K562 (cell line): ENCODE measurements around the gene ACTL10. TPM values are rescaled to one million over a fixed set of nuclear protein-coding genes. Genes with fewer than 3 reads are reported as not detected.

Source experiments
- ATAC-seq: fragments of 200-7000 bp; cut with Tn5 transposase; 3 replicates; pipeline ENCODE4 v1.9.1; 2020; ENCODE audit warnings: moderate library complexity
- BruUV-seq: library from RNA; stranded (reverse); fragments of 400-500 nt; replicated peaks from 2 replicates; lab custom pipeline; 2021; lab: Mats Ljungman, UMichigan
- CTCF ChIA-PET: fragments of 300-600 bp; formaldehyde crosslinking; extraction: SDS; loops from one replicate; lab custom pipeline; 2021; ENCODE audit warnings: low intra/inter-chr PET ratio; lab: Yijun Ruan, JAX
- POLR2A ChIA-PET: fragments of 300-600, 350-650 bp; sonication (Branson Sonifier 250); formaldehyde crosslinking; extraction: SDS; loops from one replicate; lab custom pipeline; 2021; ENCODE audit warnings: antibody characterized with exemption, inconsistent platforms; lab: Yijun Ruan, JAX
- DNase-seq, 4 experiments: peaks; one replicate each; pipeline versions ENCODE4 v3.0.0 to v3.0.0-alpha.2; 2011 to 2018; ENCODE audit warnings: low spot score in 3 of 4, mixed read lengths in 3 of 4; ENCODE audit errors: extremely low read depth in 1 of 4
- FAIRE-seq: peaks from 2 replicates; lab custom pipeline; 2011; peaks lifted over from hg19 to GRCh38; lab: Jason Lieb, UNC
- H2AFZ ChIP-seq: 2 replicates; pipeline ENCODE4 v1.6.0; 2011; ENCODE audit warnings: low read depth, low read length, control low read depth, inconsistent platforms
- H3K27ac ChIP-seq: fragments of 200-600 bp; 3 replicates; pipeline ENCODE4 v1.8.0; 2011; ENCODE audit warnings: low read depth, mild to moderate bottlenecking, control low read depth, inconsistent platforms, low read length, moderate library complexity, mixed read lengths; ENCODE audit errors: extremely low read depth
- H3K27me3 ChIP-seq, 2 experiments: fragments of 300-600 bp in 1 of 2; 2 replicates in 1 of 2; 3 replicates in 1 of 2; pipeline versions ENCODE4 v1.6.0 to v1.8.0; 2011; ENCODE audit warnings: inconsistent platforms in 2 of 2, low read length in 2 of 2, mild to moderate bottlenecking in 1 of 2, mixed read lengths in 1 of 2, moderate library complexity in 1 of 2; ENCODE audit not compliant: control insufficient read depth in 2 of 2, insufficient read depth in 2 of 2
- H3K36me3 ChIP-seq: fragments of 300-600 bp; 3 replicates; pipeline ENCODE4 v1.8.0; 2011; ENCODE audit warnings: mild to moderate bottlenecking, low read length, inconsistent platforms; ENCODE audit not compliant: control insufficient read depth, insufficient read depth
- H3K4me1 ChIP-seq, 2 experiments: fragments of 200-600 bp in 1 of 2; replicated peaks in 1 of 2; 2 replicates in 1 of 2; 3 replicates in 1 of 2; pipeline versions ENCODE4 v1.5.1 to v1.8.0; 2011; ENCODE audit warnings: inconsistent platforms in 2 of 2, low read length in 2 of 2, mild to moderate bottlenecking in 1 of 2, mixed read lengths in 1 of 2, moderate library complexity in 1 of 2; ENCODE audit not compliant: control insufficient read depth in 2 of 2, insufficient read depth in 2 of 2
- H3K4me2 ChIP-seq: 2 replicates; pipeline ENCODE4 v1.6.1; 2011; ENCODE audit warnings: low read length, control low read depth, inconsistent platforms, mixed read lengths; ENCODE audit not compliant: insufficient read depth
- H3K4me3 ChIP-seq: fragments of 200-600 bp; sonication (generic), shearing (Covaris generic); 2 replicates; pipeline ENCODE4 v1.5.1; 2016; ENCODE audit warnings: control low read depth, inconsistent platforms
- H3K79me2 ChIP-seq: fragments of 200-600 bp; 3 replicates; pipeline ENCODE4 v1.8.0; 2011; ENCODE audit warnings: low read length, inconsistent platforms; ENCODE audit not compliant: control insufficient read depth, insufficient read depth
- H3K9ac ChIP-seq, 2 experiments: 2 replicates each; pipeline versions ENCODE4 v1.6.0 to v1.6.1; 2011; ENCODE audit warnings: low read depth in 2 of 2, low read length in 2 of 2, control low read depth in 1 of 2, inconsistent platforms in 1 of 2, mild to moderate bottlenecking in 1 of 2, mixed read lengths in 1 of 2; ENCODE audit not compliant: insufficient read depth in 1 of 2
- H3K9me1 ChIP-seq: one replicate; pipeline ENCODE4 v1.6.0; 2011; ENCODE audit warnings: inconsistent platforms, mild to moderate bottlenecking, low read length, moderate library complexity; ENCODE audit not compliant: control insufficient read depth, insufficient read depth
- H3K9me3 ChIP-seq: replicated peaks from 2 replicates; pipeline ENCODE4 v1.5.1; 2011; ENCODE audit warnings: low read depth, low read length, inconsistent platforms; ENCODE audit not compliant: control insufficient read depth, insufficient read depth
- H4K20me1 ChIP-seq: replicated peaks from 2 replicates; pipeline ENCODE4 v1.6.1; 2011; ENCODE audit warnings: low read length, inconsistent platforms, mixed read lengths; ENCODE audit not compliant: control insufficient read depth, insufficient read depth
- ETV1 ChIP-seq: fragments of 450-650 bp; conservative IDR thresholded peaks from 2 replicates; pipeline ENCODE4 v1.6.1; 2016; ENCODE audit warnings: missing genetic modification characterization, control low read depth, low read depth, missing compliant biosample characterization
- EZH2 ChIP-seq: IDR thresholded peaks from 2 replicates; pipeline ENCODE4 v1.6.1; 2012; ENCODE audit warnings: low read depth, mild to moderate bottlenecking, inconsistent platforms, low read length, borderline replicate concordance
- HDAC3 ChIP-seq: fragments of 450-650 bp; IDR thresholded peaks from 2 replicates; pipeline ENCODE4 v1.6.1; 2018; ENCODE audit warnings: borderline replicate concordance, mild to moderate bottlenecking, moderate library complexity; ENCODE audit not compliant: partially characterized antibody
- ILF3 ChIP-seq: fragments of 450-650 bp; IDR thresholded peaks from 2 replicates; pipeline ENCODE4 v1.6.1; 2018; ENCODE audit warnings: antibody characterized with exemption, mild to moderate bottlenecking, moderate library complexity, borderline replicate concordance
- IRF9 ChIP-seq: fragments of 450-650 bp; IDR thresholded peaks from 2 replicates; pipeline ENCODE4 v1.6.1; 2016; ENCODE audit warnings: missing biosample characterization, missing genetic modification characterization
- KAT8 ChIP-seq: fragments of 450-650 bp; IDR thresholded peaks from 2 replicates; pipeline ENCODE4 v1.6.1; 2016; ENCODE audit warnings: low read depth, mild to moderate bottlenecking
- NR4A1 ChIP-seq, 2 experiments: fragments of 250-450 bp in 1 of 2; fragments of 450-650 bp in 1 of 2; sonication (Bioruptor Pico) in 1 of 2; IDR thresholded peaks; 2 replicates each; pipeline versions ENCODE4 v1.4.0 to v1.6.1; 2016 to 2020; ENCODE audit warnings: mild to moderate bottlenecking in 2 of 2, missing compliant biosample characterization in 1 of 2, missing genetic modification characterization in 1 of 2, moderate library complexity in 1 of 2
- PML ChIP-seq: IDR thresholded peaks from 2 replicates; pipeline ENCODE4 v1.6.1; 2012; ENCODE audit warnings: low read length, inconsistent platforms
- RNF2 ChIP-seq: sonication (generic); IDR thresholded peaks from 2 replicates; pipeline ENCODE4 v1.6.1; 2016
- RUNX1 ChIP-seq: sonication (generic); IDR thresholded peaks from 2 replicates; pipeline ENCODE4 v1.6.1; 2016; ENCODE audit warnings: antibody characterized with exemption, low read depth
- THAP12 ChIP-seq: fragments of 250-450 bp; sonication (Bioruptor Pico); IDR thresholded peaks from 2 replicates; pipeline ENCODE4 v1.9.0; 2021; ENCODE audit warnings: mild to moderate bottlenecking, inconsistent platforms
- ZEB2 ChIP-seq: fragments of 450-650 bp; IDR thresholded peaks from 2 replicates; pipeline ENCODE4 v1.6.1; 2016
- ZNF561 ChIP-seq: fragments of 450-650 bp; formaldehyde crosslinking; conservative IDR thresholded peaks from 2 replicates; pipeline ENCODE4 v1.4.0; 2020; ENCODE audit warnings: mild to moderate bottlenecking, moderate library complexity
- ZNF592 ChIP-seq: fragments of 450-650 bp; IDR thresholded peaks from 2 replicates; pipeline ENCODE4 v1.6.1; 2017; ENCODE audit warnings: antibody characterized with exemption, mild to moderate bottlenecking
- WGBS: fragments of 100-300 bp; shearing (Covaris generic); methylation state at CpG from one replicate; pipeline ENCODE4 v1.1.6; 2016; ENCODE audit warnings: low coverage, mixed read lengths; ENCODE audit not compliant: insufficient coverage; ENCODE audit errors: missing lambda C conversion rate; 5-methylcytosine and 5-hydroxymethylcytosine counted together
- in situ Hi-C: fragments of 300-500 bp; cut with MboI; formaldehyde crosslinking; loops from 4 replicates; pipeline ENCODE4 v1.15.0; 2018; ENCODE audit warnings: inconsistent platforms, mixed read lengths
- intact Hi-C: fragments of 100-400 bp; cut with micrococcal nuclease; formaldehyde crosslinking; loops from 2 replicates; pipeline ENCODE4 v1.14.2; 2022
- polyA plus RNA-seq, 8 experiments: library from polyadenylated mRNA; depleted of rRNA in 4 of 8; stranded (reverse) in 5 of 8; unstranded in 3 of 8; fragments of >200 nt; fragmentation: Nextera tagmentation in 2 of 8; fragmentation: Illumina TruSeq in 1 of 8; extraction: Ambion mirVana in 2 of 8; extraction: Trizol in 1 of 8; gene quantifications; 2 replicates each; pipeline versions ENCODE4 v1.2.1 to v1.2.3, GENCODE V29; 2011 to 2014; ENCODE audit warnings: inconsistent platforms in 1 of 8, missing spikeins in 1 of 8
- total RNA-seq, 7 experiments: library from RNA; depleted of rRNA in 6 of 7; stranded (reverse); fragments of >200 nt in 6 of 7; fragmentation: Illumina TruSeq in 2 of 7; extraction: Trizol in 2 of 7; gene quantifications; 2 replicates each; pipeline versions ENCODE4 v1.2.1 to v1.2.3, GENCODE V29; 2011 to 2021; ENCODE audit warnings: low replicate concordance in 1 of 7

Gene ACTL10
- total and polyA plus RNA-seq, 9 of the 15 experiments (the other 6 are each of a cell fraction or from before 2014, with no cell fraction given) = 0.07 to 0.14 TPM; not detected in 7

GRCh38 chr20:33688938-33689424, 22.2 kb downstream of the ACTL10 start:
- in situ Hi-C loops = no loop called here
- TF ChIP-seq ETV1 (no peak), ZNF561 (CRISPR knock-in tag) (no peak), RUNX1 (no peak), ILF3 (no peak), HDAC3 (peak; percentile 87), KAT8 (no peak), IRF9 (tag) (no peak), RNF2 (peak; percentile 74), ZEB2 (peak; percentile 90), EZH2 (no peak), THAP12 (CRISPR knock-in tag) (no peak), ZNF592 (peak; percentile 51; the same call in 1 of the 2 replicates), PML (peak; percentile 87), NR4A1 (CRISPR knock-in tag; IDR thresholded peaks at IDR 0.05) (no peak), NR4A1 (tag; IDR thresholded peaks at IDR 0.05) (no peak)

More at GRCh38 chr20:33688938-33689424, 22.2 kb downstream of the ACTL10 start:
- WGBS = 12% methylated on average over 3 of the region's 3 CpGs
- peaks cover 40 to 53% of the 10 kb centered on the region in 2 experiments for H3K4me1 ChIP-seq
- intact Hi-C loops = loop anchor here (5.0 kb wide), 2 partner anchors 43 to 123 kb away; partner anchors contain the start of genes CHMP4B and ZNF341
- DNase-seq (peak; percentile 47 to 84 (median 58)), FAIRE-seq (peak; percentile 85), ATAC-seq (no peak)
- POLR2A ChIA-PET = interaction anchor here (1.1 to 1.3 kb wide), 2 partner anchors 17 to 71 kb away, joined by 3 read pairs; no protein-coding TSS in a partner anchor
- H3K36me3 ChIP-seq = peaks cover 4% of the 10 kb centered on the region; the same call in 1 of the 3 replicates
- peaks cover 17% of the 10 kb centered on the region for H3K79me2 ChIP-seq
- peak overlapping the region; percentile 51 for H3K27ac ChIP-seq
- H3K27me3 ChIP-seq = no peaks in the 10 kb centered on the region
- H3K4me3 ChIP-seq = no peak overlapping the region
- H3K9me3 ChIP-seq = no peaks in the 10 kb centered on the region
- peak overlapping the region; percentile 56; the same call in 1 of the 2 replicates for H3K4me2 ChIP-seq
- no peak overlapping the region for H2AFZ ChIP-seq
- no peaks in the 10 kb centered on the region for H3K9me1 ChIP-seq
- no peak overlapping the region; a peak in 1 of 4 replicates for H3K9ac ChIP-seq
- BruUV-seq = no TSS peak
- H4K20me1 ChIP-seq = peaks cover 14% of the 10 kb centered on the region; the same call in 1 of the 2 replicates
- CTCF ChIA-PET = no interaction called here
